Liver (tissue), 9 donors: ENCODE measurements around the gene LSAMP. TPM values are rescaled to one million over a fixed set of nuclear protein-coding genes. Genes with fewer than 3 reads are reported as not detected.

Experiments
- DNase-seq: peaks from one replicate; pipeline ENCODE4 v3.0.0-alpha.2; 2017; ENCODE audit warnings: low spot score
- H3K27ac ChIP-seq, 2 donors: one replicate each; pipeline ENCODE4 v1.7.0; 2013; ENCODE audit warnings: inconsistent platforms in 2 of 2, low read length in 2 of 2, control low read depth in 1 of 2, low read depth in 1 of 2, mild to moderate bottlenecking in 1 of 2
- H3K27me3 ChIP-seq, 4 donors: one replicate each; pipeline versions ENCODE4 v1.6.1 to v1.7.0; 2013; ENCODE audit warnings: low read length in 3 of 4, inconsistent platforms in 1 of 4, mild to moderate bottlenecking in 1 of 4, moderate library complexity in 1 of 4; ENCODE audit not compliant: control insufficient read depth in 4 of 4, insufficient read depth in 4 of 4
- H3K36me3 ChIP-seq, 4 donors: one replicate each; pipeline versions ENCODE4 v1.6.1 to v1.7.0; 2013; ENCODE audit warnings: low read length in 3 of 4, mild to moderate bottlenecking in 3 of 4, low read depth in 1 of 4, moderate library complexity in 1 of 4; ENCODE audit not compliant: control insufficient read depth in 4 of 4, insufficient read depth in 3 of 4
- H3K4me1 ChIP-seq, 4 donors: one replicate each; pipeline versions ENCODE4 v1.6.1 to v1.7.0; 2013; ENCODE audit warnings: low read length in 3 of 4, mild to moderate bottlenecking in 3 of 4, moderate library complexity in 1 of 4; ENCODE audit not compliant: control insufficient read depth in 4 of 4, insufficient read depth in 4 of 4
- H3K4me3 ChIP-seq, 3 donors: one replicate each; pipeline versions ENCODE4 v1.6.1 to v1.7.0; 2013; ENCODE audit warnings: low read length in 3 of 3, control low read depth in 1 of 3, low read depth in 1 of 3, mild to moderate bottlenecking in 1 of 3
- H3K9ac ChIP-seq, 2 donors: one replicate each; pipeline ENCODE4 v1.7.0; 2013; ENCODE audit warnings: low read length in 2 of 2, mild to moderate bottlenecking in 2 of 2, moderate library complexity in 2 of 2, control low read depth in 1 of 2, low read depth in 1 of 2
- H3K9me3 ChIP-seq, 4 donors: one replicate each; pipeline versions ENCODE4 v1.6.1 to v1.7.0; 2013; ENCODE audit warnings: low read length in 3 of 4; ENCODE audit not compliant: control insufficient read depth in 4 of 4
- CTCF ChIP-seq: fragments of 150-350 bp; IDR thresholded peaks from 2 replicates; pipeline ENCODE4 v1.5.1; 2017; ENCODE audit warnings: improper control_type of control experiment, low read depth, low read length; ENCODE audit not compliant: missing input control
- EGR1 ChIP-seq, 2 donors: IDR thresholded peaks; 2 replicates each; pipeline ENCODE4 v1.6.1; 2016 to 2018; ENCODE audit warnings: antibody characterized with exemption in 2 of 2, low read depth in 2 of 2
- FOXA1 ChIP-seq: IDR thresholded peaks from 2 replicates; pipeline ENCODE4 v1.6.1; 2016; ENCODE audit warnings: antibody characterized with exemption
- FOXA2 ChIP-seq: IDR thresholded peaks from 2 replicates; pipeline ENCODE4 v1.6.1; 2016; ENCODE audit warnings: antibody characterized with exemption
- GABPA ChIP-seq, 2 donors: IDR thresholded peaks in 1 of 2; conservative IDR thresholded peaks in 1 of 2; 2 replicates each; pipeline ENCODE4 v1.6.1; 2016; ENCODE audit warnings: antibody characterized with exemption in 2 of 2, mild to moderate bottlenecking in 1 of 2, moderate library complexity in 1 of 2
- HNF4A ChIP-seq, 2 donors: conservative IDR thresholded peaks; 2 replicates each; pipeline ENCODE4 v1.6.1; 2016; ENCODE audit warnings: antibody characterized with exemption in 2 of 2, mild to moderate bottlenecking in 2 of 2
- HNF4G ChIP-seq: IDR thresholded peaks from 2 replicates; pipeline ENCODE4 v1.6.1; 2016; ENCODE audit warnings: antibody characterized with exemption
- JUND ChIP-seq, 2 donors: IDR thresholded peaks; 2 replicates each; pipeline ENCODE4 v1.6.1; 2016; ENCODE audit warnings: antibody characterized with exemption in 2 of 2
- MAX ChIP-seq: IDR thresholded peaks from 2 replicates; pipeline ENCODE4 v1.6.1; 2016; ENCODE audit warnings: antibody characterized with exemption
- NR2F2 ChIP-seq: IDR thresholded peaks from 2 replicates; pipeline ENCODE4 v1.6.1; 2016; ENCODE audit warnings: antibody characterized with exemption
- RAD21 ChIP-seq, 2 donors: IDR thresholded peaks; 2 replicates each; pipeline ENCODE4 v1.6.1; 2016; ENCODE audit warnings: antibody characterized with exemption in 2 of 2, mild to moderate bottlenecking in 2 of 2
- RXRA ChIP-seq, 2 donors: IDR thresholded peaks; 2 replicates each; pipeline ENCODE4 v1.6.1; 2017 to 2018; ENCODE audit warnings: antibody characterized with exemption in 2 of 2, mild to moderate bottlenecking in 1 of 2
- SP1 ChIP-seq: IDR thresholded peaks from 2 replicates; pipeline ENCODE4 v1.6.1; 2018; ENCODE audit warnings: antibody characterized with exemption, mild to moderate bottlenecking
- TAF1 ChIP-seq: conservative IDR thresholded peaks from 2 replicates; pipeline ENCODE4 v1.6.1; 2016; ENCODE audit warnings: antibody characterized with exemption, mild to moderate bottlenecking
- YY1 ChIP-seq: IDR thresholded peaks from 2 replicates; pipeline ENCODE4 v1.6.1; 2016; ENCODE audit warnings: antibody characterized with exemption, mild to moderate bottlenecking
- WGBS: extraction: QIAGEN DNeasy Blood & Tissue Kit; methylation state at CpG from one replicate; pipeline ENCODE4 v1.1.7; 2013; 5-methylcytosine and 5-hydroxymethylcytosine counted together
- polyA plus RNA-seq, 2 donors: library from polyadenylated mRNA; stranded (reverse) in 1 of 2; unstranded in 1 of 2; fragments of 200-250 nt in 1 of 2; fragments of >200 nt in 1 of 2; fragmentation: Nextera tagmentation in 1 of 2; extraction: Ambion mirVana in 1 of 2; gene quantifications; one replicate each; pipeline versions ENCODE4 v1.2.1 to v1.2.3, GENCODE V29; 2013 to 2015
- total RNA-seq, 2 donors: library from RNA; depleted of rRNA; stranded (reverse); fragments of >200 nt; gene quantifications; one replicate each; pipeline ENCODE4 v1.2.3, GENCODE V29; 2014
- TF ChIP-seq, protein P1 (sequence below): IDR thresholded peaks from 2 replicates; pipeline ENCODE4 v1.6.1; 2016; ENCODE audit warnings: antibody characterized with exemption
- TF ChIP-seq, protein P2 (sequence below): IDR thresholded peaks from 2 replicates; pipeline ENCODE4 v1.6.1; 2016; ENCODE audit warnings: antibody characterized with exemption
- TF ChIP-seq, protein P3 (sequence below): IDR thresholded peaks from 2 replicates; pipeline ENCODE4 v1.6.1; 2016; ENCODE audit warnings: antibody characterized with exemption, mild to moderate bottlenecking
- donor health status: healthy.
- donor health status: healthy.
- donor health status: healthy.
- donor health status: healthy.
- donor health status: healthy.

Gene LSAMP
- total and polyA plus RNA-seq, 4 donors, result 0.01 to 0.17 (median 0.06) TPM

GRCh38 chr3:116019254-116019763 lies 426.0 kb downstream of the LSAMP start:
- Histone ChIP-seq H3K9ac (no peak overlapping the region), H3K4me3 (no peak overlapping the region), H3K9me3 (no peaks in the 10 kb centered on the region), H3K4me1 (no peaks in the 10 kb centered on the region), H3K27ac (no peak overlapping the region), H3K36me3 (no peaks in the 10 kb centered on the region), H3K27me3 (peaks cover 0 to 2% (median 0%) of the 10 kb centered on the region in 4 donors)
- TF ChIP-seq NR2F2 (no peak), EGR1 (IDR thresholded peaks at IDR 0.05; ENCODE audit: low read depth in 2 of 2) (no peak), TAF1 (no peak), RXRA (IDR thresholded peaks at IDR 0.05) (no peak), RAD21 (IDR thresholded peaks at IDR 0.05) (no peak), MAX (no peak), GABPA (IDR thresholded peaks at IDR 0.05 in 1 of 2, conservative IDR thresholded peaks at IDR 0.05 in 1 of 2) (no peak), HNF4G (no peak), JUND (IDR thresholded peaks at IDR 0.05) (no peak), YY1 (no peak), FOXA1 (no peak), CTCF (no peak), FOXA2 (no peak), HNF4A (conservative IDR thresholded peaks at IDR 0.05) (no peak), SP1 (no peak)
- TF ChIP-seq, protein P1, sequence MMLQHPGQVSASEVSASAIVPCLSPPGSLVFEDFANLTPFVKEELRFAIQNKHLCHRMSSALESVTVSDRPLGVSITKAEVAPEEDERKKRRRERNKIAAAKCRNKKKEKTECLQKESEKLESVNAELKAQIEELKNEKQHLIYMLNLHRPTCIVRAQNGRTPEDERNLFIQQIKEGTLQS, result no peak
- TF ChIP-seq, protein P2, sequence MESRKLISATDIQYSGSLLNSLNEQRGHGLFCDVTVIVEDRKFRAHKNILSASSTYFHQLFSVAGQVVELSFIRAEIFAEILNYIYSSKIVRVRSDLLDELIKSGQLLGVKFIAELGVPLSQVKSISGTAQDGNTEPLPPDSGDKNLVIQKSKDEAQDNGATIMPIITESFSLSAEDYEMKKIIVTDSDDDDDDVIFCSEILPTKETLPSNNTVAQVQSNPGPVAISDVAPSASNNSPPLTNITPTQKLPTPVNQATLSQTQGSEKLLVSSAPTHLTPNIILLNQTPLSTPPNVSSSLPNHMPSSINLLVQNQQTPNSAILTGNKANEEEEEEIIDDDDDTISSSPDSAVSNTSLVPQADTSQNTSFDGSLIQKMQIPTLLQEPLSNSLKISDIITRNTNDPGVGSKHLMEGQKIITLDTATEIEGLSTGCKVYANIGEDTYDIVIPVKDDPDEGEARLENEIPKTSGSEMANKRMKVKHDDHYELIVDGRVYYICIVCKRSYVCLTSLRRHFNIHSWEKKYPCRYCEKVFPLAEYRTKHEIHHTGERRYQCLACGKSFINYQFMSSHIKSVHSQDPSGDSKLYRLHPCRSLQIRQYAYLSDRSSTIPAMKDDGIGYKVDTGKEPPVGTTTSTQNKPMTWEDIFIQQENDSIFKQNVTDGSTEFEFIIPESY, result no peak
- TF ChIP-seq, protein P3, sequence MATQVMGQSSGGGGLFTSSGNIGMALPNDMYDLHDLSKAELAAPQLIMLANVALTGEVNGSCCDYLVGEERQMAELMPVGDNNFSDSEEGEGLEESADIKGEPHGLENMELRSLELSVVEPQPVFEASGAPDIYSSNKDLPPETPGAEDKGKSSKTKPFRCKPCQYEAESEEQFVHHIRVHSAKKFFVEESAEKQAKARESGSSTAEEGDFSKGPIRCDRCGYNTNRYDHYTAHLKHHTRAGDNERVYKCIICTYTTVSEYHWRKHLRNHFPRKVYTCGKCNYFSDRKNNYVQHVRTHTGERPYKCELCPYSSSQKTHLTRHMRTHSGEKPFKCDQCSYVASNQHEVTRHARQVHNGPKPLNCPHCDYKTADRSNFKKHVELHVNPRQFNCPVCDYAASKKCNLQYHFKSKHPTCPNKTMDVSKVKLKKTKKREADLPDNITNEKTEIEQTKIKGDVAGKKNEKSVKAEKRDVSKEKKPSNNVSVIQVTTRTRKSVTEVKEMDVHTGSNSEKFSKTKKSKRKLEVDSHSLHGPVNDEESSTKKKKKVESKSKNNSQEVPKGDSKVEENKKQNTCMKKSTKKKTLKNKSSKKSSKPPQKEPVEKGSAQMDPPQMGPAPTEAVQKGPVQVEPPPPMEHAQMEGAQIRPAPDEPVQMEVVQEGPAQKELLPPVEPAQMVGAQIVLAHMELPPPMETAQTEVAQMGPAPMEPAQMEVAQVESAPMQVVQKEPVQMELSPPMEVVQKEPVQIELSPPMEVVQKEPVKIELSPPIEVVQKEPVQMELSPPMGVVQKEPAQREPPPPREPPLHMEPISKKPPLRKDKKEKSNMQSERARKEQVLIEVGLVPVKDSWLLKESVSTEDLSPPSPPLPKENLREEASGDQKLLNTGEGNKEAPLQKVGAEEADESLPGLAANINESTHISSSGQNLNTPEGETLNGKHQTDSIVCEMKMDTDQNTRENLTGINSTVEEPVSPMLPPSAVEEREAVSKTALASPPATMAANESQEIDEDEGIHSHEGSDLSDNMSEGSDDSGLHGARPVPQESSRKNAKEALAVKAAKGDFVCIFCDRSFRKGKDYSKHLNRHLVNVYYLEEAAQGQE, result no peak
- DNase-seq, result no peak
- 70% methylated on average over 4 of the region's 4 CpGs for WGBS
